GM23338 (cell line): Measurements from ENCODE around the gene MTIF2. TPM values are rescaled to one million over a fixed set of nuclear protein-coding genes. Genes with fewer than 3 reads are reported as not detected.

Source experiments
- ATAC-seq: fragments of 200-7000 bp; cut with Tn5 transposase; 3 replicates; pipeline ENCODE4 v1.9.1; 2020
- DNase-seq: peaks from one replicate; pipeline ENCODE4 v3.0.0-alpha.2; 2015; ENCODE audit warnings: low spot score
- H2AFZ ChIP-seq: fragments of 200-600 bp; sonication (generic); 2 replicates; pipeline ENCODE4 v1.8.0; 2016; ENCODE audit warnings: antibody characterized with exemption, mild to moderate bottlenecking, moderate library complexity
- H3F3A ChIP-seq: fragments of 200-600 bp; sonication (generic); replicated peaks from 2 replicates; pipeline ENCODE4 v1.8.0; 2017; ENCODE audit warnings: antibody characterized with exemption, mixed run types, low read depth
- H3K27ac ChIP-seq: fragments of 200-600 bp; sonication (generic); 2 replicates; pipeline ENCODE4 v1.6.1; 2016; ENCODE audit warnings: low read depth
- H3K27me3 ChIP-seq: fragments of 200-600 bp; sonication (generic); 2 replicates; pipeline ENCODE4 v1.8.0; 2016; ENCODE audit warnings: mild to moderate bottlenecking, mixed run types, moderate library complexity; ENCODE audit not compliant: insufficient read depth
- H3K36me3 ChIP-seq: fragments of 200-600 bp; sonication (generic); 2 replicates; pipeline ENCODE4 v1.8.0; 2016; ENCODE audit warnings: mild to moderate bottlenecking; ENCODE audit not compliant: insufficient read depth
- H3K4me1 ChIP-seq: fragments of 200-600 bp; sonication (generic); 2 replicates; pipeline ENCODE4 v1.8.0; 2016; ENCODE audit warnings: mild to moderate bottlenecking, moderate library complexity; ENCODE audit not compliant: insufficient read depth
- H3K4me2 ChIP-seq: fragments of 200-600 bp; sonication (generic); 2 replicates; pipeline ENCODE4 v1.7.1; 2017; ENCODE audit warnings: mixed run types
- H3K4me3 ChIP-seq: fragments of 200-600 bp; sonication (generic); 2 replicates; pipeline ENCODE4 v1.6.1; 2016; ENCODE audit warnings: mixed run types
- H3K79me2 ChIP-seq: fragments of 200-600 bp; sonication (generic); replicated peaks from 2 replicates; pipeline ENCODE4 v1.8.0; 2017; ENCODE audit warnings: mild to moderate bottlenecking; ENCODE audit not compliant: insufficient read depth
- H3K9me2 ChIP-seq: fragments of 200-600 bp; sonication (generic); 2 replicates; pipeline ENCODE4 v1.8.0; 2017; ENCODE audit not compliant: insufficient read depth
- H4K20me1 ChIP-seq: fragments of 200-600 bp; sonication (generic); replicated peaks from 2 replicates; pipeline ENCODE4 v1.8.0; 2017; ENCODE audit warnings: mild to moderate bottlenecking; ENCODE audit not compliant: insufficient read depth
- H3K27ac Mint-ChIP-seq: 2 replicates; pipeline ENCODE4 v1.8.0; 2020; ENCODE audit warnings: inconsistent platforms, mild to moderate bottlenecking, moderate library complexity, mixed read lengths
- H3K27me3 Mint-ChIP-seq: 3 replicates; pipeline ENCODE4 v1.8.0; 2022; ENCODE audit warnings: low read depth, mild to moderate bottlenecking, moderate library complexity, mixed read lengths, inconsistent platforms; ENCODE audit not compliant: insufficient read depth, poor library complexity
- H3K36me3 Mint-ChIP-seq: 3 replicates; pipeline ENCODE4 v1.8.0; 2021; ENCODE audit warnings: low read depth, mild to moderate bottlenecking, inconsistent platforms, moderate library complexity, mixed read lengths
- H3K4me1 Mint-ChIP-seq: 3 replicates; pipeline ENCODE4 v1.8.0; 2020; ENCODE audit warnings: mild to moderate bottlenecking, inconsistent platforms, mixed read lengths
- H3K4me3 Mint-ChIP-seq: 3 replicates; pipeline ENCODE4 v1.8.0; 2021; ENCODE audit warnings: moderate library complexity, mild to moderate bottlenecking, inconsistent platforms, mixed read lengths
- H3K9me3 Mint-ChIP-seq: 3 replicates; pipeline ENCODE4 v1.8.0; 2020; ENCODE audit warnings: moderate library complexity, mild to moderate bottlenecking, inconsistent platforms, mixed read lengths
- CTCF ChIP-seq, 2 experiments: fragments of 200-600 bp in 1 of 2; sonication (generic) in 1 of 2; conservative IDR thresholded peaks; 2 replicates each; pipeline versions ENCODE4 v1.5.1 to v1.6.1; 2016 to 2017; ENCODE audit warnings: antibody characterized with exemption in 2 of 2, low read depth in 2 of 2, mild to moderate bottlenecking in 2 of 2, moderate library complexity in 1 of 2
- ETS1 ChIP-seq: IDR thresholded peaks from 2 replicates; pipeline ENCODE4 v1.6.1; 2016; ENCODE audit warnings: antibody characterized with exemption
- EZH2 ChIP-seq: fragments of 200-600 bp; sonication (generic); IDR thresholded peaks from one replicate; pipeline ENCODE4 v1.8.0; 2017; ENCODE audit warnings: antibody characterized with exemption, mild to moderate bottlenecking, low read depth; ENCODE audit not compliant: unreplicated experiment
- EZH2phosphoT487 ChIP-seq: fragments of 200-600 bp; sonication (generic); IDR thresholded peaks from one replicate; pipeline ENCODE4 v1.8.1; 2018; ENCODE audit warnings: antibody characterized with exemption; ENCODE audit not compliant: unreplicated experiment
- JUNB ChIP-seq: IDR thresholded peaks from one replicate; pipeline ENCODE4 v1.6.1; 2016; ENCODE audit warnings: antibody characterized with exemption; ENCODE audit not compliant: unreplicated experiment
- NANOG ChIP-seq: IDR thresholded peaks from 2 replicates; pipeline ENCODE4 v1.6.1; 2016; ENCODE audit warnings: antibody characterized with exemption, borderline replicate concordance
- POLR2AphosphoS5 ChIP-seq: IDR thresholded peaks from 2 replicates; pipeline ENCODE4 v1.6.1; 2016; ENCODE audit warnings: antibody characterized with exemption, low read depth
- STAT1 ChIP-seq: IDR thresholded peaks from one replicate; pipeline ENCODE4 v1.6.1; 2016; ENCODE audit warnings: antibody characterized with exemption; ENCODE audit not compliant: unreplicated experiment
- ZNF114 ChIP-seq: fragments of 250-450 bp; sonication (Bioruptor Pico); IDR thresholded peaks from 2 replicates; pipeline ENCODE4 v1.5.0; 2020; ENCODE audit warnings: mild to moderate bottlenecking, moderate library complexity
- ZNF331 ChIP-seq: fragments of 250-450 bp; sonication (Bioruptor Pico); IDR thresholded peaks from 2 replicates; pipeline ENCODE4 v1.5.0; 2020; ENCODE audit warnings: low read depth, mild to moderate bottlenecking, moderate library complexity
- ZNF462 ChIP-seq: fragments of 250-450 bp; sonication (Bioruptor Pico); IDR thresholded peaks from 2 replicates; pipeline ENCODE4 v1.5.0; 2020; ENCODE audit warnings: mild to moderate bottlenecking, moderate library complexity
- polyA plus RNA-seq: library from polyadenylated mRNA; unstranded; fragments of >200 nt; fragmentation: Nextera tagmentation; extraction: Ambion mirVana; gene quantifications from 2 replicates; pipeline ENCODE4 v1.2.1, GENCODE V29; 2016
- total RNA-seq: library from RNA; depleted of rRNA; stranded (reverse); fragments of >200 nt; shearing (Covaris generic); gene quantifications from 2 replicates; pipeline ENCODE4 v1.2.3, GENCODE V29; 2014

Gene MTIF2
- total and polyA plus RNA-seq, 2 experiments from 2014 or later = 32.5 to 38.9 TPM

- no peak for TF ChIP-seq CTCF (conservative IDR thresholded peaks at IDR 0.05; ENCODE audit: low read depth in 2 of 2)
- no peak for TF ChIP-seq EZH2phosphoT487
- TF ChIP-seq ZNF114 (CRISPR knock-in tag) = no peak
- no peak for TF ChIP-seq EZH2
- TF ChIP-seq NANOG = no peak
- TF ChIP-seq POLR2AphosphoS5 = no peak
- TF ChIP-seq ZNF331 = no peak
Observed at GRCh38 chr2:55309446-55309845, 40.4 kb upstream of the MTIF2 start (continued).

- Mint-ChIP-seq H3K9me3 (no peaks in the 10 kb centered on the region), H3K27me3 (peaks cover 2% of the 10 kb centered on the region), H3K27ac (no peak overlapping the region), H3K36me3 (peaks cover 13% of the 10 kb centered on the region; the same call in 2 of the 3 replicates), H3K4me3 (no peak overlapping the region), H3K4me1 (no peaks in the 10 kb centered on the region)
- DNase-seq = no peak
- no peak overlapping the region for H2AFZ ChIP-seq
- H3K27me3 ChIP-seq = no peaks in the 10 kb centered on the region
- no peak for TF ChIP-seq STAT1
- TF ChIP-seq JUNB = no peak
- no peak for TF ChIP-seq EZH2phosphoT487
- H3K36me3 ChIP-seq = peaks cover 18% of the 10 kb centered on the region
- no peaks in the 10 kb centered on the region for H3K79me2 ChIP-seq
- no peaks in the 10 kb centered on the region; the same call in 1 of the 2 replicates for H4K20me1 ChIP-seq
- no peaks in the 10 kb centered on the region for H3K9me2 ChIP-seq
- ATAC-seq = no peak
- no peak overlapping the region for H3K4me2 ChIP-seq
- H3K27ac ChIP-seq = no peak overlapping the region
- no peaks in the 10 kb centered on the region for H3F3A ChIP-seq
- H3K4me1 ChIP-seq = no peaks in the 10 kb centered on the region
- H3K4me3 ChIP-seq = no peak overlapping the region
Observed at GRCh38 chr2:55302241-55302640, 33.2 kb upstream of the MTIF2 start.

- Histone ChIP-seq H3K4me3 (no peak overlapping the region), H3K27me3 (no peaks in the 10 kb centered on the region), H4K20me1 (no peaks in the 10 kb centered on the region; the same call in 1 of the 2 replicates), H3K36me3 (peaks cover 18% of the 10 kb centered on the region), H3K79me2 (no peaks in the 10 kb centered on the region), H3K9me2 (no peaks in the 10 kb centered on the region), H3F3A (no peaks in the 10 kb centered on the region), H3K4me2 (no peak overlapping the region), H3K27ac (no peak overlapping the region; the same call in 1 of the 2 replicates), H3K4me1 (no peaks in the 10 kb centered on the region), H2AFZ (no peak overlapping the region)
- ATAC-seq = no peak
- Mint-ChIP-seq H3K27me3 (no peaks in the 10 kb centered on the region), H3K4me1 (no peaks in the 10 kb centered on the region), H3K4me3 (no peak overlapping the region), H3K36me3 (peaks cover 11% of the 10 kb centered on the region; the same call in 2 of the 3 replicates), H3K27ac (no peak overlapping the region), H3K9me3 (no peaks in the 10 kb centered on the region)
- no peak for DNase-seq
- no peak for TF ChIP-seq EZH2phosphoT487
- TF ChIP-seq JUNB = no peak
- TF ChIP-seq ETS1 = no peak
- no peak for TF ChIP-seq POLR2AphosphoS5
- TF ChIP-seq ZNF462 (CRISPR knock-in tag) = no peak
Observed at GRCh38 chr2:55301277-55301676, 32.2 kb upstream of the MTIF2 start.
